ENCODE results near the gene UBE4A.

GRCh38 chr11:118406599-118407166, 47.3 kb downstream of the UBE4A start:
- TF ChIP-seq, protein P1, sequence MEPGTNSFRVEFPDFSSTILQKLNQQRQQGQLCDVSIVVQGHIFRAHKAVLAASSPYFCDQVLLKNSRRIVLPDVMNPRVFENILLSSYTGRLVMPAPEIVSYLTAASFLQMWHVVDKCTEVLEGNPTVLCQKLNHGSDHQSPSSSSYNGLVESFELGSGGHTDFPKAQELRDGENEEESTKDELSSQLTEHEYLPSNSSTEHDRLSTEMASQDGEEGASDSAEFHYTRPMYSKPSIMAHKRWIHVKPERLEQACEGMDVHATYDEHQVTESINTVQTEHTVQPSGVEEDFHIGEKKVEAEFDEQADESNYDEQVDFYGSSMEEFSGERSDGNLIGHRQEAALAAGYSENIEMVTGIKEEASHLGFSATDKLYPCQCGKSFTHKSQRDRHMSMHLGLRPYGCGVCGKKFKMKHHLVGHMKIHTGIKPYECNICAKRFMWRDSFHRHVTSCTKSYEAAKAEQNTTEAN (CRISPR knock-in tag; IDR thresholded peaks at IDR 0.05) = no peak
- no peak for TF ChIP-seq JUNB (CRISPR knock-in tag; conservative IDR thresholded peaks at IDR 0.05)
- TF ChIP-seq HMG20A (CRISPR knock-in tag; conservative IDR thresholded peaks at IDR 0.05) = no peak
- no peak for TF ChIP-seq BDP1 (IDR thresholded peaks at IDR 0.05; ENCODE audit: insufficient read depth, insufficient read length)
- TF ChIP-seq ZBTB7A (IDR thresholded peaks at IDR 0.05; ENCODE audit: borderline replicate concordance, control insufficient read depth, low read depth, low read length) = no peak
- TF ChIP-seq, protein P2, sequence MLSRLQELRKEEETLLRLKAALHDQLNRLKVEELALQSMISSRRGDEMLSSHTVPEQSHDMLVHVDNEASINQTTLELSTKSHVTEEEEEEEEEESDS (CRISPR knock-in tag; IDR thresholded peaks at IDR 0.05) = no peak
- TF ChIP-seq, protein P3, sequence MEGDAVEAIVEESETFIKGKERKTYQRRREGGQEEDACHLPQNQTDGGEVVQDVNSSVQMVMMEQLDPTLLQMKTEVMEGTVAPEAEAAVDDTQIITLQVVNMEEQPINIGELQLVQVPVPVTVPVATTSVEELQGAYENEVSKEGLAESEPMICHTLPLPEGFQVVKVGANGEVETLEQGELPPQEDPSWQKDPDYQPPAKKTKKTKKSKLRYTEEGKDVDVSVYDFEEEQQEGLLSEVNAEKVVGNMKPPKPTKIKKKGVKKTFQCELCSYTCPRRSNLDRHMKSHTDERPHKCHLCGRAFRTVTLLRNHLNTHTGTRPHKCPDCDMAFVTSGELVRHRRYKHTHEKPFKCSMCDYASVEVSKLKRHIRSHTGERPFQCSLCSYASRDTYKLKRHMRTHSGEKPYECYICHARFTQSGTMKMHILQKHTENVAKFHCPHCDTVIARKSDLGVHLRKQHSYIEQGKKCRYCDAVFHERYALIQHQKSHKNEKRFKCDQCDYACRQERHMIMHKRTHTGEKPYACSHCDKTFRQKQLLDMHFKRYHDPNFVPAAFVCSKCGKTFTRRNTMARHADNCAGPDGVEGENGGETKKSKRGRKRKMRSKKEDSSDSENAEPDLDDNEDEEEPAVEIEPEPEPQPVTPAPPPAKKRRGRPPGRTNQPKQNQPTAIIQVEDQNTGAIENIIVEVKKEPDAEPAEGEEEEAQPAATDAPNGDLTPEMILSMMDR (IDR thresholded peaks at IDR 0.05 in 2 of 3, conservative IDR thresholded peaks at IDR 0.05 in 1 of 3; ENCODE audit: insufficient read depth in 2 of 3, low read depth in 1 of 3, low read length in 3 of 3) = no peak
- no peak for TF ChIP-seq EZH2 (IDR thresholded peaks at IDR 0.05; ENCODE audit: borderline replicate concordance, low read depth, low read length)
- no peak for TF ChIP-seq IRF1 (CRISPR knock-in tag; IDR thresholded peaks at IDR 0.05; ENCODE audit: borderline replicate concordance)
- no peak for TF ChIP-seq HNRNPLL (IDR thresholded peaks at IDR 0.05; ENCODE audit: low read depth, low read length, poor library complexity, severe bottlenecking)
- TF ChIP-seq CREB1 (IDR thresholded peaks at IDR 0.05) = no peak
- no peak for TF ChIP-seq CREB1 (CRISPR knock-in tag; IDR thresholded peaks at IDR 0.05)
- no peak for TF ChIP-seq MXI1 (IDR thresholded peaks at IDR 0.05; ENCODE audit: low read depth, low read length)
- TF ChIP-seq, protein P4, sequence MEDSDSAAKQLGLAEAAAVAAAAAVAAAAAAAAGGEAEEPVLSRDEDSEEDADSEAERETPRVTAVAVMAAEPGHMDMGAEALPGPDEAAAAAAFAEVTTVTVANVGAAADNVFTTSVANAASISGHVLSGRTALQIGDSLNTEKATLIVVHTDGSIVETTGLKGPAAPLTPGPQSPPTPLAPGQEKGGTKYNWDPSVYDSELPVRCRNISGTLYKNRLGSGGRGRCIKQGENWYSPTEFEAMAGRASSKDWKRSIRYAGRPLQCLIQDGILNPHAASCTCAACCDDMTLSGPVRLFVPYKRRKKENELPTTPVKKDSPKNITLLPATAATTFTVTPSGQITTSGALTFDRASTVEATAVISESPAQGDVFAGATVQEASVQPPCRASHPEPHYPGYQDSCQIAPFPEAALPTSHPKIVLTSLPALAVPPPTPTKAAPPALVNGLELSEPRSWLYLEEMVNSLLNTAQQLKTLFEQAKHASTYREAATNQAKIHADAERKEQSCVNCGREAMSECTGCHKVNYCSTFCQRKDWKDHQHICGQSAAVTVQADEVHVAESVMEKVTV (CRISPR knock-in tag; IDR thresholded peaks at IDR 0.05) = no peak

All from K562 (cell line).